Kasumi-1 (cell line): ENCODE results near the gene ARHGEF9.
"Not testable (repeated sequence)": the region's sequence is repeated elsewhere in the genome, so short reads cannot be mapped to it uniquely, and the experiment has no call there.

Source experiments
- DNase-seq, 2 experiments: peaks; one replicate each; lab custom pipeline; 2025; lab: John Stamatoyannopoulos, UW

Gene ARHGEF9

GRCh38 chrX:63784902-63785707 is at the start of gene ARHGEF9:
Gene ARHGEF9, minus strand, starts transcription at chrX:63785214. Its CDS starts 69 bp downstream, at chrX:63785145.
- DNase-seq, result peak; percentile 1 to 28

- DNase-seq, result not testable (repeated sequence)
Observed at GRCh38 chrX:63825446-63825845, 40.4 kb upstream of the ARHGEF9 start.

- DNase-seq, result no peak
Observed at GRCh38 chrX:63818156-63818555, 33.1 kb upstream of the ARHGEF9 start.

GRCh38 chrX:63817696-63818095 is 32.7 kb upstream of the ARHGEF9 start:
- DNase-seq, result no peak

DNA sequence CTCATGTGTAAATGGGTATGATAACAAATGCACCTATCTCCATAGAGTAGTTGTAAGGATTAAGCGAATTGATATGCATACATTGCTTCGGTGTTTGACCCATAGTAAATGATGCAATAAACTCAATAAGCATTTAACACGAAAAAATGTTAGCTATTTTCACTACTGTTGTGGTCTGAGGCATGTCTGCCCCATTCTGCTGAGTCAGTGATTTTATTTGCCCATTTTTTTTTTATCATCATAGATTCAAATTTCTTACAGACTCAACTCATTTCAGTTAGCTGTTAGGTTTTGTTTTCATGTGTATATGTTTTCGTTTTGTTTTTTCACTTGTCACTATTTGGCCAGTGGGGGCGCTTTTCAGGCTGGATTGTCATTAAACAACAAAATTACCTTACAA is 27.8 kb upstream of the ARHGEF9 start:
- no peak for DNase-seq

GRCh38 chrX:63810746-63811145 is 25.7 kb upstream of the ARHGEF9 start:
- DNase-seq, result no peak

GRCh38 chrX:63809173-63809572 is 24.2 kb upstream of the ARHGEF9 start:
- DNase-seq, result no peak

GRCh38 chrX:63795406-63795805 is 10.4 kb upstream of the ARHGEF9 start:
- not testable (repeated sequence) for DNase-seq

GRCh38 chrX:63785708-63786040 is 660 bp upstream of the ARHGEF9 start:
- no peak for DNase-seq

DNA sequence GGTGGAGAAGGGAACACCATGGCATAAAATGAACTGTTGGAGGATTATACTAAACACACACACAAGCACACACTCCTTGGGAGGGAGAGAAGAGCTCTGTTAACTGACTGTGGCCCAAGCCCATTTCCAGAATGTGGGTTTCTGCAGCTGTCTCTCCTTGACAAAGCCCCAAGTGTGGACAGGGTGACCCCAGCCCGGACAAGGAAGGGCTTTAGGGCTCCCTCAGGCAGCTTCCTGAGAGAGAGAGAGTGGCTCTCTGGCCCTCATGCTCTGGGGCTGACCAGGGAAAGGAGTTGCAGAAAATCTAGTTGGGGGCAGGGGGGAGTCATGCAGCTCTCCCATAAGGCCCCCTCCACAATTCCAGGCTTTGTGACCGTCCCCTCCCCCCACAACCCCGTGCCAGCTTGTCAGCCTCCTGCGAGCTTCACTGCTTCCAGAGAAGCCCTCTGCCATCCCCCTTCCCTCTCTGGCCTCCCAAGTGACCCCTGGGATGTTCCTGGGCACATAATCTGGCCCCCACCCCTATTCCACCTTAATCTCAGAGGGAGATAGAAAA is 590 bp downstream of the ARHGEF9 start:
- DNase-seq, result no peak

DNA sequence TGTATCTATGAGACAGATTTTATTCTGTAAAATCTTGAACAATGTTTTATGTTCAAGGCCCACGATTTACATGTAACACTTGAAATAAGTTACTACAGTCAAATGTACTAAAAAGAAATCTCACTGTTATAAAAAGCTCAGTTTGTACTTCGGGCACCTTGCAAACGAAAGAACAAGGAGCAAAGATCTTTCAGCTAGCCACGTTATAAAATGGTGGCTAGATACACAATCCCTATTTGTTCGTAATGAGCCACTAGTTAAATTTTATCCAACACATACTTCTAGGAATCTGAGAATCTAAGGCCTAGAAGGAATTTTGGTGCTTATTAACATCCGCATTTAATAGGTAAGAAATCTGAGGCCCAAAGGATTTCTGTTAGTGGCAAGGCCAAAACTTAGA is 2.5 kb downstream of the ARHGEF9 start:
- no peak for DNase-seq

- DNase-seq, result no peak
Observed at GRCh38 chrX:63768760-63769159, 16.3 kb downstream of the ARHGEF9 start.

GRCh38 chrX:63765712-63766111 is 19.3 kb downstream of the ARHGEF9 start:
- peak; percentile 39 to 48 for DNase-seq

- DNase-seq, result peak in 1 of 2 experiments; percentile 3
Observed at GRCh38 chrX:63764946-63765345, 20.1 kb downstream of the ARHGEF9 start.

GRCh38 chrX:63761639-63762038 is 23.4 kb downstream of the ARHGEF9 start:
- peak; percentile 60 for DNase-seq

GRCh38 chrX:63758011-63758410 is 27.0 kb downstream of the ARHGEF9 start:
- DNase-seq, result peak; percentile 27 to 55

GRCh38 chrX:63755892-63756291 is 29.1 kb downstream of the ARHGEF9 start:
- DNase-seq, result no peak

GRCh38 chrX:63754860-63755579 is 30.0 kb downstream of the ARHGEF9 start:
- DNase-seq, result peak; percentile 84 to 86

- peak; percentile 7 to 29 for DNase-seq
Observed at GRCh38 chrX:63754136-63754859, 30.7 kb downstream of the ARHGEF9 start.

GRCh38 chrX:63751481-63751880 is 33.5 kb downstream of the ARHGEF9 start:
- DNase-seq, result no peak

DNA sequence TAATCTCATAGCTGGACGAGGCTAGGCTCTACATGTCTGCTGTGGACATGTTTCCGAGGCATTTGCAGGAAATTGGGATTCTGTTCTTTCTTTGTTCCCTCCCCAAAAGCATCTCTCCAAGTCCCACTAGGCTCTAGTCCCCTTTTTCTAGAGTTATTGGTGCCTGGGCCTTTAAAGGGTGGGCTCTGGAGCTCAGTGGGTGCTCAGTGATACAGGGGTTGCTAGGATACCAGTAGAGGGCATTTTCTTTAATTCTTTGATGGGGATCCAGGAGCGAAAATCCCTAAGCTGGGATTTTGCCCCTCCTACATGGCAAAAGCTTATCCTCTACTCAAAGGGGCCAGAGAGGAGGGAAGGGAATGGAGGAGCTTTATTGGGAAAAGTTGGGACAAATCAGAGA is 34.2 kb downstream of the ARHGEF9 start:
- no peak for DNase-seq

DNA sequence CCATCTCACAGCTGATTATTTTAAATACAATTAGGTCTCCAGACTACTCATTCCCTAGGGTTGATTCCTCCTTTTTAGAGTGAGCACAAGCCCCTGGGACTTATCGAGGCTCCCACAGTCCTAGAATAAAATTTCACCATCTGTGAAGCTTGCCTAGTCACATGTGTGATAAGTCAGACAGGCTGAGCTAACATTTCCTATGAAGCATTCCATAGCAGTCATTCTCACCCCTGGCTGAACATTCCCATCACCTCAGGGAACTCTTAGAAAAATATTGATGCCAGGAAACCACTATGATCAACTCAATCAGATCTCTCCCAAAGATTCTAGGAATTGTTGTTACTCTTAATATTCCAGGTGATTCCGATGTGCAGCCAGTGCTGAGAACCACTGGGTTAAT is 37.7 kb downstream of the ARHGEF9 start:
- DNase-seq, result no peak
